ENCODE results near the gene SLC25A38. TPM values are rescaled to one million over a fixed set of nuclear protein-coding genes. Genes with fewer than 3 reads are reported as not detected.

SLC25A38 gene, protein sequence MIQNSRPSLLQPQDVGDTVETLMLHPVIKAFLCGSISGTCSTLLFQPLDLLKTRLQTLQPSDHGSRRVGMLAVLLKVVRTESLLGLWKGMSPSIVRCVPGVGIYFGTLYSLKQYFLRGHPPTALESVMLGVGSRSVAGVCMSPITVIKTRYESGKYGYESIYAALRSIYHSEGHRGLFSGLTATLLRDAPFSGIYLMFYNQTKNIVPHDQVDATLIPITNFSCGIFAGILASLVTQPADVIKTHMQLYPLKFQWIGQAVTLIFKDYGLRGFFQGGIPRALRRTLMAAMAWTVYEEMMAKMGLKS
- total RNA-seq = 10 to 100 TPM; 51.7 to 52.2 TPM
- 10 to 100 TPM; 34.2 to 53.4 (median 43.2) TPM for polyA plus RNA-seq
- total RNA-seq = 69.7 to 85.6 (median 77.8) reads per million in 6 experiments

DNA sequence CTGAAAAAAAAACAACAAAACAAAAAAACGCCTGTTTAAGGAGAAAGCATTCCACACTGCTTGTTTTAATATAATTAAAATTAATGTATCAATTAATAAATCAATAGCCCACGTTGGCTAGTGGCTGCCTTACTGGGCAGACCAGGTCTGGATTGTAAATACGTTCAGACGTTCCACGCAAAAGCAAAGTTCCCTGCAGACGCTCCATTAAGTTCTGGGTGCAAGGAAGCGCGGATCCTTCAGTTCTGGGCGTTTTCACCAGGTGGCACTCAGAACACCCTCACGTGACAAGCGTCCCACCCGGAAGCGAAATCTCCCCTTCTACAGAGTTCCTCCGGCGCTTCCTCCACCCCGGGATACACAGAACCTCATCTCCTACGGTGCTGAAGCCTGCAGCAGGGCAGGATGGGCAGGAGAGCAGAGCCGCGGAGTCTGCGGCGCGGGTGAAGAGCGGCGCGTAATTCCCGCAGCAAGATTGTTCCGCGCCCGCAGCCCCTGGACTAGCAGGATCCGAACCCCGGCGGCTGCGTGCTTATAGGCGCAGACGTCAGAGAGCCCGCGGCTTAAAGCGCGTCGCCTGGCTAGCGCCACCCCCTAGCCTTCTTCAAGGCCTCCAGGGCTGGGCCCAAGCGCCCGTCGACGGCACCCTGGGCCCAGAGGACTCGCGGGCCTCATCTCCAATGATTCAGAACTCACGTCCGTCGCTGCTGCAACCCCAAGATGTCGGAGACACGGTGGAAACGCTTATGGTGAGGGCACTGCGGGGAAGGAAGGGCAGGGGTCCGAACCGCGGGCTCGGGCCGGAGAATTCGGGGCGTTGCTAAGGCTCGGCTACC, at the start of gene SLC25A38:
Gene SLC25A38, plus strand, starts transcription at position 326 of the 836 bp plus-strand sequence. Its CDS starts 355 bp downstream, at position 681.
- H3K9me3 Mint-ChIP-seq = no peaks in the 10 kb centered on the region
- H3K27me3 Mint-ChIP-seq = no peaks in the 10 kb centered on the region
- H3K4me1 Mint-ChIP-seq = peaks cover 27 to 57% (median 49%) of the 10 kb centered on the region in 4 donors
- POLR2A ChIA-PET = interaction anchor here (0.6 to 7.0 kb wide), 4 partner anchors 25 to 1079 kb away, joined by 3 to 67 read pairs (median 4); partner anchors contain the start of gene RPSA
- H3K4me3 Mint-ChIP-seq = peak within 1 kb of the TSS; percentile 96 to 100 (median 99)
- ATAC-seq (peak; percentile 79 to 85), DNase-seq (peak; percentile 67 to 89 (median 82))
- peak within 1 kb of the TSS; percentile 98 to 100 (median 99) for H3K27ac Mint-ChIP-seq
- peaks cover 0 to 3% (median 0%) of the 10 kb centered on the region in 3 donors for H3K36me3 Mint-ChIP-seq

- DNase-seq (no peak), ATAC-seq (no peak)
- Mint-ChIP-seq H3K4me1 (peaks cover 0 to 7% (median 2%) of the 10 kb centered on the region in 4 donors), H3K9me3 (no peaks in the 10 kb centered on the region), H3K36me3 (no peaks in the 10 kb centered on the region), H3K27me3 (no peaks in the 10 kb centered on the region), H3K4me3 (no peak overlapping the region), H3K27ac (no peak overlapping the region)
- POLR2A ChIA-PET = no interaction called here
These were observed 49.6 kb upstream of the SLC25A38 start for GRCh38 chr3:39333607-39334006.

- Mint-ChIP-seq H3K4me3 (no peak overlapping the region), H3K27me3 (no peaks in the 10 kb centered on the region), H3K36me3 (no peaks in the 10 kb centered on the region), H3K4me1 (peaks cover 0 to 7% (median 2%) of the 10 kb centered on the region in 4 donors), H3K27ac (no peak overlapping the region), H3K9me3 (no peaks in the 10 kb centered on the region)
- POLR2A ChIA-PET = no interaction called here
- no peak for ATAC-seq
- DNase-seq = no peak
These were observed 49.0 kb upstream of the SLC25A38 start for GRCh38 chr3:39334205-39334604.

DNA sequence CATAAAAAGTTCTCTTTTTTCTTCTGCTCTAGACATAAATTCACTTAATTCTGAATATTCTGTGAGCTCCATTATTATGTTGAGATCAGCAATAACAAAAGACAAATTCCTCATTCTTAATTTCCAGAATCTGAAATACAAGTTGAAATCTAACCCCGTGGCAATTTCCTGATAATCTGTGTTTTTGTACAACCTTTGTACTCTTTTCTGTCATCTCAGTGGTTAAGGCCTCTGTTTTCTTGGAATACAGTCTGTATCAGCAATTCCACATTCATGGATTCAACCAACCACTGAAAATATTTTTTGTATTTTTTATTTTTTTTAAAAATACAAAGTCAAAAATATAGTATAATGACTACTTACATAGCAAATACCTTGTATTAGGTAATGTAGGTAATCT, 45.0 kb upstream of the SLC25A38 start:
- ATAC-seq (no peak), DNase-seq (no peak)
- H3K9me3 Mint-ChIP-seq = no peaks in the 10 kb centered on the region
- POLR2A ChIA-PET = no interaction called here
- no peak overlapping the region for H3K27ac Mint-ChIP-seq
- no peak overlapping the region for H3K4me3 Mint-ChIP-seq
- no peaks in the 10 kb centered on the region for H3K4me1 Mint-ChIP-seq
- peaks cover 0 to 2% (median 0%) of the 10 kb centered on the region in 5 donors for H3K27me3 Mint-ChIP-seq
- no peaks in the 10 kb centered on the region for H3K36me3 Mint-ChIP-seq

GRCh38 chr3:39339086-39339485, 44.1 kb upstream of the SLC25A38 start:
- no peak for DNase-seq
- Mint-ChIP-seq H3K27me3 (peaks cover 0 to 2% (median 0%) of the 10 kb centered on the region in 5 donors), H3K4me1 (no peaks in the 10 kb centered on the region), H3K27ac (no peak overlapping the region), H3K4me3 (no peak overlapping the region), H3K9me3 (no peaks in the 10 kb centered on the region), H3K36me3 (no peaks in the 10 kb centered on the region)
- no peak for ATAC-seq
- POLR2A ChIA-PET = no interaction called here

DNA sequence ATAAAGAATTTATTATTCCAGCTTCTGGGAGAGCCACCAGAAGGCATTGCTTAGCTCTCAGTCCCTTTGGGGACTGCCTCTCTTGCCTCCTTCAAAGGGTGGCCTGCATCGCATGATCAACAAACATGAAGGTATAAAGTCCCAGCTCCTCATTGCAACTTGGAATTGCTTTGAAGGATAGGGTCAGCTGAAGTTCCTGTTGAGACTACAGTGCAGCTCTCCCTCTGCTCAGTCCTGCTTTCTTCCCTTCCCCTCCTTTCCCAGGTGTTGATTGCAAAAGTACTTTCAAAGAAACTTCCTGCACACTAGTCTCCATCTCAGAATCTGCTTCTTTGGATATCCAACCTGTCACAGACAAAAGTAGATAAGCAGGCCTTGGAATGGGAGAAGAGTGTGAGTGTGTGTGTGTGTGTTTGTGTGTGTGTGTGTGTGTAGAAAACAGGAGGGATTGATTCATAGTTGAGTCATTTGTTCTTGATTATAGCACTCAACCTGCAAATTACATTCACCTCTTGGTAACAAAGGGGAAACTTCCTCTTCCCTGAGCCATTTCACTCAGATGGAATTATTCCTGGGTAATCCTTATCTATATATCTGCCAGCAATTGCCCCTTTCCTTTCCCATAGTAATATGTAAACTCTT, 40.0 kb upstream of the SLC25A38 start:
- Mint-ChIP-seq H3K9me3 (no peaks in the 10 kb centered on the region), H3K27ac (peak overlapping the region in 1 of 10 donors; percentile 48), H3K4me3 (no peak overlapping the region), H3K27me3 (peaks cover 0 to 2% (median 0%) of the 10 kb centered on the region in 5 donors), H3K36me3 (no peaks in the 10 kb centered on the region), H3K4me1 (peaks cover 2 to 22% (median 16%) of the 10 kb centered on the region in 4 donors)
- DNase-seq (no peak), ATAC-seq (no peak)
- POLR2A ChIA-PET = no interaction called here

GRCh38 chr3:39343760-39344159, 39.4 kb upstream of the SLC25A38 start:
- Mint-ChIP-seq H3K9me3 (no peaks in the 10 kb centered on the region), H3K4me1 (peaks cover 2 to 24% (median 16%) of the 10 kb centered on the region in 4 donors), H3K4me3 (no peak overlapping the region), H3K36me3 (no peaks in the 10 kb centered on the region), H3K27me3 (peaks cover 0 to 2% (median 0%) of the 10 kb centered on the region in 5 donors), H3K27ac (no peak overlapping the region)
- ATAC-seq = no peak
- DNase-seq = no peak
- POLR2A ChIA-PET = no interaction called here

DNA sequence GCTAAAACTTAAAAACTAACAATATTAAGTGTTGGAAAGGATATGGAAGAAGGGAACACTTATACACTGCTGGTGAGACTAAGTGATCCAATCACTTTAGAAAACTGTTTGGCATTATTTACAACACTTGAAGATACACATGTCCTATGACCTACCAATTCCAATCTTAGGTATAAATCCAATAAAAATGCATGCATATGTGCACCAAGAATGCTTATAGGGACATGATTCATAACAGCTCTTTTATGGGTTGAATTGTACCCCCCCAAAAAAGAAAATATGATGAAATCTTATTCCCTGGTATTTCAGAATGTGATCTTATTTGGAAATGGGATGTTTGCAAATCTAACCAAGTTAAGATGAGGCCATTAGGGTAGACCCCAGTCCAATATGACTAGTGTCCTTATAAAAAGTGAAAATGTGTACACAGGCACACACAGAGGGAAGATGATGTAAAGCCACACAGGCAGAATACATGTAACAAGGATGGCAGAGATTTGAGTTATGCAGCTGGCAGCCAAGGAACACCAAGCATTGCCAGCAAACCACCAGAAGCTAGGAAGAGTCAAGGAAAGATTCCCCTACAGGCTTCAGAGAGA, 38.3 kb upstream of the SLC25A38 start:
- Mint-ChIP-seq H3K9me3 (no peaks in the 10 kb centered on the region), H3K27me3 (peaks cover 0 to 2% (median 0%) of the 10 kb centered on the region in 5 donors), H3K27ac (peak overlapping the region in 1 of 10 donors; percentile 40), H3K36me3 (no peaks in the 10 kb centered on the region), H3K4me1 (peaks cover 2 to 34% (median 16%) of the 10 kb centered on the region in 4 donors), H3K4me3 (no peak overlapping the region)
- ATAC-seq (no peak), DNase-seq (no peak)
- POLR2A ChIA-PET = no interaction called here

- peak overlapping the region in 5 of 10 donors; percentile 0 to 49 (median 12) for H3K4me3 Mint-ChIP-seq
These were observed 36.2 kb upstream of the SLC25A38 start for GRCh38 chr3:39346785-39347585.

GRCh38 chr3:39347586-39347876, 35.6 kb upstream of the SLC25A38 start:
- Mint-ChIP-seq H3K4me1 (peaks cover 8 to 55% (median 31%) of the 10 kb centered on the region in 4 donors), H3K4me3 (peak overlapping the region in 1 of 10 donors; percentile 49), H3K27ac (peak overlapping the region in 8 of 10 donors; percentile 4 to 48 (median 13)), H3K36me3 (no peaks in the 10 kb centered on the region), H3K9me3 (no peaks in the 10 kb centered on the region), H3K27me3 (no peaks in the 10 kb centered on the region)
- POLR2A ChIA-PET = interaction anchor here (0.6 to 1.1 kb wide), 2 partner anchors 14 to 196 kb away, joined by 3 to 4 read pairs; no protein-coding TSS in a partner anchor
- DNase-seq (no peak), ATAC-seq (no peak)

More at GRCh38 chr3:39346785-39347585, 36.2 kb upstream of the SLC25A38 start:
- peak overlapping the region in 6 of 10 donors; percentile 1 to 57 (median 30) for H3K27ac Mint-ChIP-seq
- H3K9me3 Mint-ChIP-seq = no peaks in the 10 kb centered on the region
- POLR2A ChIA-PET = interaction anchor here (1.1 kb wide), 1 partner anchor 15 kb away, joined by 4 read pairs; no protein-coding TSS in a partner anchor
- H3K4me1 Mint-ChIP-seq = peaks cover 8 to 53% (median 31%) of the 10 kb centered on the region in 4 donors
- no peak for DNase-seq
- no peaks in the 10 kb centered on the region for H3K27me3 Mint-ChIP-seq
- H3K36me3 Mint-ChIP-seq = no peaks in the 10 kb centered on the region
- no peak for ATAC-seq

GRCh38 chr3:39349080-39349479, 34.1 kb upstream of the SLC25A38 start:
- POLR2A ChIA-PET = no interaction called here
- ATAC-seq = no peak
- H3K36me3 Mint-ChIP-seq = no peaks in the 10 kb centered on the region
- H3K27ac Mint-ChIP-seq = peak overlapping the region in 4 of 10 donors; percentile 8 to 50 (median 23)
- no peaks in the 10 kb centered on the region for H3K27me3 Mint-ChIP-seq
- H3K9me3 Mint-ChIP-seq = no peaks in the 10 kb centered on the region
- H3K4me1 Mint-ChIP-seq = peaks cover 8 to 55% (median 31%) of the 10 kb centered on the region in 4 donors
- no peak for DNase-seq
- H3K4me3 Mint-ChIP-seq = no peak overlapping the region
